ENCODE measurements around the gene PLCXD1.
"Not testable (repeated sequence)": the region's sequence is repeated elsewhere in the genome, so short reads cannot be mapped to it uniquely, and the experiment has no call there.

The PLCXD1 gene

DNA sequence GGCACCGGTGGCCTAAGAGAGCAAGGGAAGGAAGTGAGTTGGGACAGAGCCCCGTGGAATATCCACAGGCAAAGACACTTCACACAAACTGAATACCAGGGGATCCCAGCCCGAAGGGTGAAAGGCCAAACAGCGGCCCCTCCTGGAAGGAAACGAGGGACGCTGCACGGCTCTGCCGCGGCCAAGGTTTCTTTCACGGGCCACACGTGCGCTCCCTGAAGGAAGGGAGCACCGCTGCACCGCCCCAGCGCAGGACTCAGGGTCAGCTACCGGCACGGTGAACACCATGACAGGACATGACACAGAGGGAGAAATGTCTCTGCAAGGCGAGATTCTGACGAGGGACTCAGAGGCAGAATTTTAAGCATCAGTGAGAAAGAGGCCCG lies 69.0 kb downstream of the PLCXD1 start:
- H3K9me3 ChIP-seq (ENCODE audit: control insufficient read depth, low read length), result no peaks in the 10 kb centered on the region
- no peak overlapping the region for H3K9ac ChIP-seq (ENCODE audit: low read length)
- no peaks in the 10 kb centered on the region for H3K27me3 ChIP-seq (ENCODE audit: control insufficient read depth, insufficient read depth, low read length)
- no peaks in the 10 kb centered on the region for H3K36me3 ChIP-seq (ENCODE audit: control insufficient read depth, insufficient read depth, low read length)
- no peaks in the 10 kb centered on the region for H3K4me1 ChIP-seq (ENCODE audit: control insufficient read depth, insufficient read depth, low read length)
- H3K4me3 ChIP-seq (ENCODE audit: low read length), result no peak overlapping the region

DNA sequence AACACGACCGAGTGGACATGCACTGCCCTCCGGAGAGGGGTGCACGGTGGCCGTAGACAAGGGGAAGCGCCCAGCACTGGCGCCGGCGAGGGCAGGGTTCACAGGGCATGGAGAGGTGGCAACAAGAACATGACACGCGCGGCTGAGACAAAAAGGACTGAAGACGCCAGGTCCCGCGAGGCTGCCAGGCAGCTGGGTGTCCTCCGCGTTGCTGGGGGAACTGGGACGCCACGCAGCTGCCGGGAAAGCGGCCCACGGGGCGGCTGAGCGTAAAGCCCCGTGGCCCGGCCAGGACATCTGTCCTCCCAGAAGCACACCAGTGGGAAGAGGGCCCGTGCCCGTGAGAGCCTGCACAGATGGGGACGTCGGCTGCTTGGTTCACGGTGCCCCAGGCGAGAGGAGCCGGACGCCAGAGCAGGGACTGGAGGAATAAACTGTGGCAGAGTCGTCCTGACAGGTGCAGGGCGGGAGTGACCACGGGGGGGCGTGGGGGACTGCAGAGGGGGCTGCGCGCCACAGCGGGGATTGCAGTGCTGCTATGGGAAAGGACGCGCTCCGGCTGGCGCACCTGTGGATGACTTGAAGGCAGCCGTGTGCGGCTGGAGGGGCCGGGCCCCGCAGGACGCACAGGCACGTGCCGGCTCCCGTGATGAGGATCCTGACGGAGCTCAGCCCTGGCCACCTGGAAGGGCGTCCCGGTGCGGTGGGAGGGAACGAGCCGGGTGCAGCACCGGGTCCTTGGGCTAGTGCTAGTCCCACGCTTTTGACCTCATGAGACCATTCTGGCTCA lies 69.5 kb downstream of the PLCXD1 start:
- no peaks in the 10 kb centered on the region for H3K36me3 ChIP-seq (ENCODE audit: control insufficient read depth, insufficient read depth, low read length)
- no peaks in the 10 kb centered on the region for H3K9me3 ChIP-seq (ENCODE audit: control insufficient read depth, low read length)
- no peak overlapping the region for H3K4me3 ChIP-seq (ENCODE audit: low read length)
- H3K4me1 ChIP-seq (ENCODE audit: control insufficient read depth, insufficient read depth, low read length), result no peaks in the 10 kb centered on the region
- no peak overlapping the region for H3K9ac ChIP-seq (ENCODE audit: low read length)
- H3K27me3 ChIP-seq (ENCODE audit: control insufficient read depth, insufficient read depth, low read length), result no peaks in the 10 kb centered on the region

DNA sequence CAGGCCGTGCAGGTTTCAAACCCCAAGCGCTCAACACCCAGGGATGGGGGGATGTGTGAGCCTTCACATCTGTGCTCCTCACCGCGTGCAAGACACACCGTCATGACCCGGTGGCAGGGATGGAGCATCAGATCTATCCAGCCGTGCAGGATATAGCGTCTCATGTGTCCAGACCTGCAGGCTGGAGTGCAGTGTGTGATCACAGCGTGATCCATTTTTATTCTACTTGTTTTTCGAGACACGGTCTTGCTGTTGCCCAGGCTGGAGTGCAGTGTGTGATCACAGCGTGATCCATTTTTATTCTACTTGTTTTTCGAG lies 70.1 kb downstream of the PLCXD1 start:
- not testable (repeated sequence) for H3K9ac ChIP-seq (ENCODE audit: low read length); H3K4me3 ChIP-seq (ENCODE audit: low read length); H3K9me3 ChIP-seq (ENCODE audit: control insufficient read depth, low read length); H3K4me1 ChIP-seq (ENCODE audit: control insufficient read depth, insufficient read depth, low read length); H3K27me3 ChIP-seq (ENCODE audit: control insufficient read depth, insufficient read depth, low read length); H3K36me3 ChIP-seq (ENCODE audit: control insufficient read depth, insufficient read depth, low read length)

DNA sequence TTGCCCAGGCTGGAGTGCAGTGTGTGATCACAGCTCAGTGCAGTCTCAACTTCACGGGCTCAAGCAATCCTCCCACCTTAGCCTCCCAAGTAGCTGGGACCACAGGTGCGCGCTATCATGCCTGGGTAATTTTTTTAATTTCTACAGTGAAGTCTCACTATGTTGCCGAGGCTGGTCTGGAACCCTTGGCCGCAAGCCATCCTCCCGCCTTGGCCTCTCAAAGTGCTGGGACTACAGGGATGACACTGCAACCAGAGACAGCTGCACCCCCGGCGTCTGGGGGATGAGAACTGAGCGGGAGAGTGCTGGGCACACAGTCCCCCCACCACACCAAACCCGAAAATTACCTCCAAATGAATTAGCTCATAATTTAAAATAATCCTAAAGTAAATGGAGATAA lies 70.6 kb downstream of the PLCXD1 start:
- no peaks in the 10 kb centered on the region for H3K4me1 ChIP-seq (ENCODE audit: control insufficient read depth, insufficient read depth, low read length)
- no peaks in the 10 kb centered on the region for H3K9me3 ChIP-seq (ENCODE audit: control insufficient read depth, low read length)
- no peaks in the 10 kb centered on the region for H3K36me3 ChIP-seq (ENCODE audit: control insufficient read depth, insufficient read depth, low read length)
- no peaks in the 10 kb centered on the region for H3K27me3 ChIP-seq (ENCODE audit: control insufficient read depth, insufficient read depth, low read length)
- H3K9ac ChIP-seq (ENCODE audit: low read length), result no peak overlapping the region
- no peak overlapping the region for H3K4me3 ChIP-seq (ENCODE audit: low read length)

DNA sequence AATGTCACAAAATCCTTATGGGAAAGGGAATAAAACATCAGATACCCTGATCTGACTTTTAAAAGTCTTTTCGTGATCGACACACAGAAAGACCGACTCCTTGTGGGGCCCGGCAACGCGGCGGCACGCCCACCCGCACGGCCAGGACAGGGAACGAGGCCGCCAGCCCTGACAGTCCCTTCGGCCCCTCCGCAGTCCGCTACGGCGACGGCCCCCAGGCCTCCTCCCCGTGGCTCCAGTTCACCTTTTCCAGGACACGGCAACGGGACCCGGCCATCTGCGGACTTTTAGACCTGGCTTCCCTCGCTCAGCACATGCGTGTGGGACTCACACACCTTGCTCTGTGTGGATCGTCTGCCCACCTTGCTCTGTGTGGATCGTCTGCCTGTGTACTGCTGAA lies 71.0 kb downstream of the PLCXD1 start:
- H3K9ac ChIP-seq (ENCODE audit: low read length), result no peak overlapping the region
- H3K9me3 ChIP-seq (ENCODE audit: control insufficient read depth, low read length), result no peaks in the 10 kb centered on the region
- H3K4me3 ChIP-seq (ENCODE audit: low read length), result no peak overlapping the region
- no peaks in the 10 kb centered on the region for H3K4me1 ChIP-seq (ENCODE audit: control insufficient read depth, insufficient read depth, low read length)
- no peaks in the 10 kb centered on the region for H3K27me3 ChIP-seq (ENCODE audit: control insufficient read depth, insufficient read depth, low read length)
- H3K36me3 ChIP-seq (ENCODE audit: control insufficient read depth, insufficient read depth, low read length), result no peaks in the 10 kb centered on the region

DNA sequence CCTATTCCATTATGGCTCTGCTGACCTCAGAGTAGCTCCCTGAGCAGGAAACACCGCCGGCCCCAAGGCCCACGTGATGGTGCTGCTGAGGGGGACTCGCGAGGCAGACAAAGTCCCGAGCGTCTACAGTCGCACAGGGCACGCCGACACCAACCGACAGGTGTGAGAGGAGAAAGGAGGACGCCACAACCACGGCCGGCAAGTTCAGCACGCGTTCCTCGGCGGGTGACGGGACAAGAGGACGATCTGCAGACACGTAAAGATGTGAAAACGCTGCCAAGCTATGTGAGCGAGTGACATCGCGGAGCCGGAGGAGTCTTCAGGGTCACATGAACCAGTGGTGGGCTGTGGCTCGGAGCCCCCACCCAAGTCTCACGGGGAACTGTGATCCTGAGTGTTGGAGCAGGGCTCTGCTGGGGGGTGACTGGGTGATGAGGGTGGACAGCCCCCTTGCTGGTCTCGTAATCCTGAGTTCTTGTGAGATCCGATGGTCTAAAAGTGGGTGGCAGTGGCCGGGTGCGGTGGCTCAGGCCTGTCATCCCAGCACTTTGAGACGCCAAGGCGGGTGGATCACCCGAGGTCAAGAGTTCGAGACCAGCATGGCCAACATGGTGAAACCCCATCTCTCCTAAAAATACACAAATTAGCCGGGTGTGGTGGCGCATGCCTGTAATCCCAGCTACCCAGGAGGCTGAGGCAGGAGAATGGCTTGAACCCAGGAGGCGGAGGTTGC lies 71.6 kb downstream of the PLCXD1 start:
- Histone ChIP-seq H3K27me3 (ENCODE audit: control insufficient read depth, insufficient read depth, low read length) (no peaks in the 10 kb centered on the region), H3K9ac (ENCODE audit: low read length) (no peak overlapping the region), H3K36me3 (ENCODE audit: control insufficient read depth, insufficient read depth, low read length) (no peaks in the 10 kb centered on the region), H3K9me3 (ENCODE audit: control insufficient read depth, low read length) (no peaks in the 10 kb centered on the region), H3K4me3 (ENCODE audit: low read length) (no peak overlapping the region), H3K4me1 (ENCODE audit: control insufficient read depth, insufficient read depth, low read length) (no peaks in the 10 kb centered on the region)

Data from mucosa of stomach (tissue), 1 donor.